PC-3 (cell line): ENCODE data around the gene AVL9. TPM values are rescaled to one million over a fixed set of nuclear protein-coding genes. Genes with fewer than 3 reads are reported as not detected.

ENCODE experiments used
- ATAC-seq: fragments of 200-7000 bp; cut with Tn5 transposase; 2 replicates; pipeline ENCODE4 v1.9.1; 2020; ENCODE audit warnings: mild to moderate bottlenecking, moderate library complexity
- BruUV-seq: library from RNA; stranded (reverse); fragments of 400-500 nt; replicated peaks from 2 replicates; lab custom pipeline; 2021; lab: Mats Ljungman, UMichigan
- CTCF ChIA-PET: fragments of 300-600 bp; sonication (Branson Sonifier 250); formaldehyde crosslinking; loops from one replicate; lab custom pipeline; 2022; ENCODE audit warnings: antibody characterized with exemption; lab: Charles Lee
- POLR2A ChIA-PET: fragments of 300-600 bp; sonication (Branson Sonifier 250); formaldehyde crosslinking; loops from one replicate; lab custom pipeline; 2022; ENCODE audit warnings: antibody characterized with exemption; ENCODE audit not compliant: unreplicated experiment; lab: Charles Lee
- DNase-seq: peaks from one replicate; pipeline ENCODE4 v3.0.0-alpha.2; 2015
- H2AFZ ChIP-seq: fragments of 300-600 bp; sonication (generic); 2 replicates; pipeline ENCODE4 v1.6.0; 2016; ENCODE audit warnings: antibody characterized with exemption, low read length
- H3F3A ChIP-seq: fragments of 300-600 bp; sonication (generic); one replicate; pipeline ENCODE4 v1.6.0; 2017; ENCODE audit warnings: antibody characterized with exemption, low read length, control low read depth, mild to moderate bottlenecking; ENCODE audit not compliant: unreplicated experiment
- H3K27ac ChIP-seq: fragments of 300-600 bp; sonication (generic); 2 replicates; pipeline ENCODE4 v1.5.1; 2016; ENCODE audit warnings: mild to moderate bottlenecking, low read length
- H3K27me3 ChIP-seq: fragments of 300-600 bp; sonication (generic); 2 replicates; pipeline ENCODE4 v1.6.1; 2016; ENCODE audit warnings: low read length, mixed read lengths
- H3K36me3 ChIP-seq: fragments of 300-600 bp; sonication (generic); 2 replicates; pipeline ENCODE4 v1.6.1; 2016; ENCODE audit warnings: low read depth, mixed run types, low read length, mixed read lengths
- H3K4me1 ChIP-seq: fragments of 300-600 bp; sonication (generic); 2 replicates; pipeline ENCODE4 v1.5.1; 2016; ENCODE audit warnings: low read length; ENCODE audit not compliant: insufficient read depth
- H3K4me2 ChIP-seq: fragments of 300-600 bp; sonication (generic); 2 replicates; pipeline ENCODE4 v1.6.0; 2016; ENCODE audit warnings: low read length
- H3K4me3 ChIP-seq: fragments of 300-600 bp; sonication (generic); 2 replicates; pipeline ENCODE4 v1.5.1; 2016; ENCODE audit warnings: mild to moderate bottlenecking, low read length, mixed read lengths
- H3K79me2 ChIP-seq: fragments of 300-600 bp; sonication (generic); 2 replicates; pipeline ENCODE4 v1.6.1; 2017; ENCODE audit warnings: low read length, mixed read lengths
- H3K9ac ChIP-seq: fragments of 300-600 bp; sonication (generic); 2 replicates; pipeline ENCODE4 v1.6.0; 2016; ENCODE audit warnings: mild to moderate bottlenecking, low read length
- H3K9me2 ChIP-seq: fragments of 300-600 bp; sonication (generic); replicated peaks from 2 replicates; pipeline ENCODE4 v1.6.1; 2016; ENCODE audit warnings: mixed run types, low read length, mixed read lengths
- H3K9me3 ChIP-seq: fragments of 300-600 bp; sonication (generic); 2 replicates; pipeline ENCODE4 v1.6.1; 2016; ENCODE audit warnings: low read length, mixed read lengths
- H4K20me1 ChIP-seq: fragments of 300-600 bp; sonication (generic); 2 replicates; pipeline ENCODE4 v1.6.1; 2016; ENCODE audit warnings: low read length, mixed read lengths
- EZH2 ChIP-seq: fragments of 300-600 bp; sonication (generic); IDR thresholded peaks from one replicate; pipeline ENCODE4 v1.6.1; 2017; ENCODE audit warnings: antibody characterized with exemption, mild to moderate bottlenecking, low read length; ENCODE audit not compliant: unreplicated experiment
- EZH2phosphoT487 ChIP-seq: fragments of 300-600 bp; sonication (generic); IDR thresholded peaks from 2 replicates; pipeline ENCODE4 v1.6.1; 2018; ENCODE audit warnings: mild to moderate bottlenecking, antibody characterized with exemption, low read length, borderline replicate concordance
- intact Hi-C: fragments of 100-400 bp; cut with micrococcal nuclease; formaldehyde crosslinking; loops from 2 replicates; pipeline ENCODE4 v1.9.0; 2023
- total RNA-seq: library from RNA; depleted of rRNA; stranded (reverse); fragments of >200 nt; gene quantifications from 2 replicates; pipeline ENCODE4 v1.2.3, GENCODE V29; 2014
- TF ChIP-seq, protein P1 (sequence below): fragments of 300-600 bp; sonication (generic); conservative IDR thresholded peaks from 2 replicates; pipeline ENCODE4 v1.5.1; 2017; ENCODE audit warnings: antibody characterized with exemption, low read depth, mild to moderate bottlenecking, low read length

Gene AVL9
- total RNA-seq, 1 experiment from 2014 or later = 13.2 TPM

DNA sequence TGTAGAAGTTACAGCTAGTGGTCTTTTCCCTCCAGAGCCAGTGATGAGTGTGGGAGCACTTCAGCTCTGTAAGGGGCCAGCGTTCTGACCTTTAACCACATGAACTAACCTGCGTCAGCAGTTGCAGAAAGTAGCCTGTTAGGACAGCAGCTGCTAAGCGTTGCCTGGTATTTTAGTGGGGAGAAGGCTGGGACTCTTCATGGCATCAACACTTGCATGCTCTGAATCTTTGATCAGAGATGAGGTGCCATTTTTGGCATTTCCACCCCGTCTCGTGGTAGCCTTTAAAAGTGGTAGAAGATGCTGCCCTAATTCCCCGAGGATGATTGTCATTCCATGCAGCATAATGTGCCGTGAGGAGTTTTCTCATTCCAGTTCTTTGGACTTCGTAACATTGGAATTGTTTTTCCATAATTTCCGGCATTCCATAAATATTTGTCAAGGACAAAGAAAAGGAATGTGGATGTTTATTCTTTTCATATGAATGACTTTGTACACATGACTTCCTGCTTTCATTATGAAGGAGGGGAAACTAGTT lies 92.2 kb downstream of the AVL9 start:
- Histone ChIP-seq H4K20me1 (no peaks in the 10 kb centered on the region), H3K4me2 (no peak overlapping the region), H3K9me3 (no peaks in the 10 kb centered on the region), H3F3A (no peaks in the 10 kb centered on the region), H3K4me3 (no peak overlapping the region), H3K27me3 (no peaks in the 10 kb centered on the region), H3K79me2 (no peaks in the 10 kb centered on the region), H3K9me2 (no peaks in the 10 kb centered on the region), H3K4me1 (peaks cover 20% of the 10 kb centered on the region), H3K27ac (no peak overlapping the region), H3K36me3 (peaks cover 26% of the 10 kb centered on the region), H3K9ac (no peak overlapping the region), H2AFZ (no peak overlapping the region)
- ChIA-PET POLR2A (no interaction called here), CTCF (no interaction called here)
- TF ChIP-seq EZH2phosphoT487 = no peak
- TF ChIP-seq, protein P1, sequence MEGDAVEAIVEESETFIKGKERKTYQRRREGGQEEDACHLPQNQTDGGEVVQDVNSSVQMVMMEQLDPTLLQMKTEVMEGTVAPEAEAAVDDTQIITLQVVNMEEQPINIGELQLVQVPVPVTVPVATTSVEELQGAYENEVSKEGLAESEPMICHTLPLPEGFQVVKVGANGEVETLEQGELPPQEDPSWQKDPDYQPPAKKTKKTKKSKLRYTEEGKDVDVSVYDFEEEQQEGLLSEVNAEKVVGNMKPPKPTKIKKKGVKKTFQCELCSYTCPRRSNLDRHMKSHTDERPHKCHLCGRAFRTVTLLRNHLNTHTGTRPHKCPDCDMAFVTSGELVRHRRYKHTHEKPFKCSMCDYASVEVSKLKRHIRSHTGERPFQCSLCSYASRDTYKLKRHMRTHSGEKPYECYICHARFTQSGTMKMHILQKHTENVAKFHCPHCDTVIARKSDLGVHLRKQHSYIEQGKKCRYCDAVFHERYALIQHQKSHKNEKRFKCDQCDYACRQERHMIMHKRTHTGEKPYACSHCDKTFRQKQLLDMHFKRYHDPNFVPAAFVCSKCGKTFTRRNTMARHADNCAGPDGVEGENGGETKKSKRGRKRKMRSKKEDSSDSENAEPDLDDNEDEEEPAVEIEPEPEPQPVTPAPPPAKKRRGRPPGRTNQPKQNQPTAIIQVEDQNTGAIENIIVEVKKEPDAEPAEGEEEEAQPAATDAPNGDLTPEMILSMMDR = no peak
- TF ChIP-seq EZH2 = no peak
- ATAC-seq (peak; percentile 14; the same call in 1 of the 2 replicates), DNase-seq (peak; percentile 25)
- no TSS peak for BruUV-seq
- intact Hi-C loops = loop anchor here (2.0 kb wide), 1 partner anchor 71 kb away; no protein-coding TSS in a partner anchor

DNA sequence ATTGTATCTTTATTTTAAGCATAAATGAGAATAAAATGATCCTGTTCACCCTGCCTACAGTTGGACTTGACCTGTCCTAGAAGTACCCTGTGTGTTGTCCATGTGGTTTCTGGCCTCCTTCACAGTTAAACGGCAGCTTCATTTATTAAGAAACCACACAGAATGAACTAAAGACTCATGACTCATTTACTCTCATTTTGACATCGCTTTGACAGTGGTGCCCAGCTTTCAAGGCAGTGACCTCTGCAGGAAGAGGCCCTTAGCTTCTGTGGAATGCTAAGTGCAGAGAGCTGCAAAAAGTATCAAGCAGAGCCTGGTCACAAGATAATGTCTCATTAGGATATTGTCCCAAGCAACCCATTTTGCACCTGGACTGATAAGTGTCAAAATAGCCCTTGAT lies 93.4 kb downstream of the AVL9 start:
- Histone ChIP-seq H3K9me3 (no peaks in the 10 kb centered on the region), H3K9ac (no peak overlapping the region), H3F3A (no peaks in the 10 kb centered on the region), H4K20me1 (no peaks in the 10 kb centered on the region), H3K4me2 (no peak overlapping the region), H2AFZ (no peak overlapping the region), H3K4me3 (no peak overlapping the region), H3K79me2 (no peaks in the 10 kb centered on the region), H3K27me3 (no peaks in the 10 kb centered on the region), H3K27ac (no peak overlapping the region), H3K36me3 (peaks cover 18% of the 10 kb centered on the region; the same call in 1 of the 2 replicates), H3K9me2 (no peaks in the 10 kb centered on the region), H3K4me1 (peaks cover 20% of the 10 kb centered on the region)
- no TSS peak for BruUV-seq
- ATAC-seq (peak; percentile 49), DNase-seq (peak; percentile 28)
- intact Hi-C loops = no loop called here
- POLR2A ChIA-PET = no interaction called here
- TF ChIP-seq, protein P1 = no peak
- TF ChIP-seq EZH2 (no peak), EZH2phosphoT487 (no peak)
- CTCF ChIA-PET = no interaction called here

DNA sequence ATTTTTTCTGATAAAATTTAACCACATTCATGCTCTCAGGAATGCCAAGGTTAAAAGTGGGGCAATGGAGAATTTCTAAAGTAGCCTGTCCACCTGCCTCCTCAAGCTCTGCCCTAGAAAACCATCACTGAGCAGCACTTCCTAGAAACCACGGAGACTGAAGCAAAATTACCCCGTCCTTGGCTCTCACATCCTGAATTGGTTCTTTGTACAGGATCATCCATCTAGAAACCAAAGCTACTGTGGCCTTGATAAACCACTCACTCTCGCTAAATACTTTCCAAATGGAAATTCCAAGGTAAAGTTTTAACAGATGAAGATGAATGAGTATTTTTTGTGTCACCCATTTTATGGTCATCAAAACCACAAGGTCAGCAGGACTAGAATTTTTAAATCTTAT lies 96.6 kb downstream of the AVL9 start:
- Histone ChIP-seq H3K4me1 (peaks cover 15% of the 10 kb centered on the region), H4K20me1 (no peaks in the 10 kb centered on the region), H3K4me3 (no peak overlapping the region), H3K4me2 (no peak overlapping the region), H3F3A (no peaks in the 10 kb centered on the region), H2AFZ (no peak overlapping the region), H3K9ac (no peak overlapping the region), H3K9me2 (no peaks in the 10 kb centered on the region), H3K9me3 (no peaks in the 10 kb centered on the region), H3K27ac (no peak overlapping the region), H3K27me3 (no peaks in the 10 kb centered on the region), H3K79me2 (no peaks in the 10 kb centered on the region), H3K36me3 (no peaks in the 10 kb centered on the region)
- ChIA-PET CTCF (no interaction called here), POLR2A (no interaction called here)
- intact Hi-C loops = no loop called here
- TF ChIP-seq, protein P1 = no peak
- no peak for TF ChIP-seq EZH2phosphoT487
- no peak for TF ChIP-seq EZH2
- ATAC-seq (no peak), DNase-seq (no peak)
- BruUV-seq = no TSS peak
